Gastrocnemius medialis (tissue), 4 donors: ENCODE data around the gene KLHDC9.

Experiments used
- POLR2A ChIP-seq, 2 donors: fragments of 450-650 bp; IDR thresholded peaks; one replicate each; pipeline ENCODE4 v1.6.1; 2017; ENCODE audit warnings: antibody characterized with exemption in 2 of 2, mild to moderate bottlenecking in 2 of 2, moderate library complexity in 2 of 2
- TF ChIP-seq, protein P1 (sequence below), 5 experiments: fragments of 450-650 bp in 3 of 5; fragments of 200-600 bp in 2 of 5; sonication (generic) in 2 of 5; IDR thresholded peaks in 4 of 5; conservative IDR thresholded peaks in 1 of 5; 1 replicate in 4 of 5; 2 replicates in 1 of 5; pipeline ENCODE4 v1.5.1; 2016 to 2019; ENCODE audit warnings: antibody characterized with exemption in 5 of 5, mild to moderate bottlenecking in 3 of 5, moderate library complexity in 3 of 5

DNA sequence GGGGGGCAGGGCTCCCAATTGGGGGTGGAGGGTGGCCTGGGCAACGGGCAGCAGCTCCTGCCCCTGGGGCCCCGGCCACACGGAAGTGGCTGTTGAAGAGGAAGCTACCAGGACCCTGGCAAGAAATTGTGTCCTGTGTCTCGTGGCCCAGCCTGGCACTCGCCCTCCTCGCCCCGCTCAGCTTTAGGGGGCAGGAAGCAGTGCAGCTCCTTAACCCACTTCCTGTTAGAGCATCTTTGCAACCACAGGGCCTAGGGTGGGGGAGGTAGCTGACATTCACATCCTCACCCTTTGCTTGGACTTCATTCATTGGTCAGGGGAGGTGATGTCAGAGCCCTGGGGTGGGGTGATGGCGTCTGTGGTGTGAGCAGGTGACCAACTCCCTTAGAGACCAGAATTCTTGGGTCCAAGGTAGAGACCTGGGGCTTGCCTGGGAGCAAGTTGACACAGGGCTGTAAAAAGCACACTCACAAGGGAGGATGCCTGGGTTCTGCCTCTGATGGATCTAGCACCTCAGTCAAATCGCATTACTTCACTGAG lies 28.4 kb upstream of the KLHDC9 start, which contains the start of gene ARHGAP30:
- TF ChIP-seq, protein P1, sequence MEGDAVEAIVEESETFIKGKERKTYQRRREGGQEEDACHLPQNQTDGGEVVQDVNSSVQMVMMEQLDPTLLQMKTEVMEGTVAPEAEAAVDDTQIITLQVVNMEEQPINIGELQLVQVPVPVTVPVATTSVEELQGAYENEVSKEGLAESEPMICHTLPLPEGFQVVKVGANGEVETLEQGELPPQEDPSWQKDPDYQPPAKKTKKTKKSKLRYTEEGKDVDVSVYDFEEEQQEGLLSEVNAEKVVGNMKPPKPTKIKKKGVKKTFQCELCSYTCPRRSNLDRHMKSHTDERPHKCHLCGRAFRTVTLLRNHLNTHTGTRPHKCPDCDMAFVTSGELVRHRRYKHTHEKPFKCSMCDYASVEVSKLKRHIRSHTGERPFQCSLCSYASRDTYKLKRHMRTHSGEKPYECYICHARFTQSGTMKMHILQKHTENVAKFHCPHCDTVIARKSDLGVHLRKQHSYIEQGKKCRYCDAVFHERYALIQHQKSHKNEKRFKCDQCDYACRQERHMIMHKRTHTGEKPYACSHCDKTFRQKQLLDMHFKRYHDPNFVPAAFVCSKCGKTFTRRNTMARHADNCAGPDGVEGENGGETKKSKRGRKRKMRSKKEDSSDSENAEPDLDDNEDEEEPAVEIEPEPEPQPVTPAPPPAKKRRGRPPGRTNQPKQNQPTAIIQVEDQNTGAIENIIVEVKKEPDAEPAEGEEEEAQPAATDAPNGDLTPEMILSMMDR (IDR thresholded peaks at IDR 0.05 in 4 of 5, conservative IDR thresholded peaks at IDR 0.05 in 1 of 5) = no peak
- peak in 1 of 2 donors; percentile 25 for TF ChIP-seq POLR2A (IDR thresholded peaks at IDR 0.05)
